ENCODE measurements around the gene WDPCP. TPM values are rescaled to one million over a fixed set of nuclear protein-coding genes. Genes with fewer than 3 reads are reported as not detected.

The WDPCP gene
- total and polyA plus RNA-seq, 2 of the 8 experiments (the other 6 are each of a cell fraction or from before 2014, with no cell fraction given) = 9.3 to 25.8 TPM

DNA sequence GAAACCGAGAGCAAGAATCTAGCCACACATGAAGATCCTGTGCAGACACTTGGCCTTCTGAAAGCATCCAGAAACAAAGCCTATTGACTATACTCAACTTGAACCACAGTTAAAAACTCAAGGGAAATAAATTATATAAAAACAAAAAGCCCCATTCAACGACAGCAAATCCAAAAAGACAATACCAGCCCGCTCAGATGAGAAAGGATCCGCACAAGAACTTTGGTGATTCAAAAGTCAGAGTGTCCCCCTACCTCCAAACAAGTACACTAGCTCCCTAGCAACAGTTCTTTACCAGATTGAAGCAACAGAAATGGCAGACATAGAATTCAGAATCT lies 163.2 kb downstream of the WDPCP start:
- no peak overlapping the region for H3K27ac ChIP-seq (ENCODE audit: low read depth, low read length)
- no peaks in the 10 kb centered on the region; the same call in 1 of the 2 replicates for H3K23me2 ChIP-seq (ENCODE audit: low read depth, low read length)
- no peaks in the 10 kb centered on the region for H4K20me1 ChIP-seq (replicated peaks in 1 of 2; ENCODE audit: control insufficient read depth in 1 of 2, insufficient read depth in 2 of 2, low read length in 2 of 2)
- no peak overlapping the region for H3K23ac ChIP-seq (ENCODE audit: insufficient read length)
- H4K8ac ChIP-seq (ENCODE audit: extremely low read depth, insufficient read depth, low read length) = no peak overlapping the region
- H2AK5ac ChIP-seq (ENCODE audit: low read depth, low read length) = no peak overlapping the region
- no peaks in the 10 kb centered on the region; a peak in 2 of 8 replicates for H3K36me3 ChIP-seq (ENCODE audit: control insufficient read depth in 2 of 4, insufficient read depth in 4 of 4, low read length in 3 of 4)
- no peaks in the 10 kb centered on the region for H3K4me1 ChIP-seq (replicated peaks in 1 of 4; ENCODE audit: control insufficient read depth in 3 of 4, insufficient read depth in 4 of 4, low read length in 3 of 4)
- no peaks in the 10 kb centered on the region for H3K79me2 ChIP-seq (ENCODE audit: control insufficient read depth in 1 of 2, insufficient read depth in 2 of 2, low read length in 2 of 2)
- H3K27me3 ChIP-seq (replicated peaks in 1 of 4; ENCODE audit: control insufficient read depth in 3 of 4, extremely low read depth in 1 of 4, insufficient read depth in 3 of 4, low read length in 3 of 4) = no peaks in the 10 kb centered on the region
- POLR2A ChIA-PET (ENCODE audit: partially characterized antibody) = interaction anchor here (0.5 to 0.8 kb wide), 2 partner anchors 175 to 370 kb away, joined by 3 read pairs; no protein-coding TSS in a partner anchor
- no peak overlapping the region for H3K18ac ChIP-seq (ENCODE audit: extremely low read depth, low read length)
- H2BK5ac ChIP-seq (ENCODE audit: low read depth, low read length) = no peak overlapping the region
- H3K79me1 ChIP-seq (ENCODE audit: low read depth, low read length) = no peaks in the 10 kb centered on the region
- no peak overlapping the region for H3K56ac ChIP-seq (replicated peaks; ENCODE audit: insufficient read length, low read depth, low read length)
- no peak overlapping the region for H2BK12ac ChIP-seq (ENCODE audit: low read depth, low read length)
- DNase-seq (ENCODE audit: low read depth in 1 of 2, low spot score in 2 of 2) (no peak), FAIRE-seq (peak; percentile 55)
- WGBS, 2 experiments (ENCODE audit: extremely low coverage in 1 of 2, insufficient coverage in 1 of 2, insufficient read length in 1 of 2, insufficient replicate concordance in 2 of 2, low coverage in 1 of 2, low lambda C conversion rate in 2 of 2, missing lambda C conversion rate in 1 of 2) = 80% methylated on average over 4 of the region's 4 CpGs; no CpG with 5 or more reads in 1 of the 2 experiments
- no peak overlapping the region for H2AFZ ChIP-seq (ENCODE audit: low read length)
- H2BK15ac ChIP-seq (ENCODE audit: low read length) = no peak overlapping the region
- H3K4ac ChIP-seq (replicated peaks; ENCODE audit: insufficient read length, low read depth, low read length) = no peak overlapping the region
- H3K14ac ChIP-seq (ENCODE audit: insufficient read length) = no peak overlapping the region
- CTCF ChIA-PET (ENCODE audit: partially characterized antibody) = interaction anchor here (0.7 to 3.5 kb wide), 29 partner anchors 9 to 637 kb away, joined by 3 to 22 read pairs (median 4); no protein-coding TSS in a partner anchor
- no peak overlapping the region for H2BK20ac ChIP-seq (ENCODE audit: low read length)
- no peak overlapping the region for H3K4me2 ChIP-seq (ENCODE audit: insufficient read depth in 1 of 2, low read depth in 2 of 2, low read length in 2 of 2)
- H3K9me3 ChIP-seq (ENCODE audit: insufficient read depth in 2 of 2, low read depth in 1 of 2, low read length in 1 of 2) = peaks cover 2 to 6% of the 10 kb centered on the region in 2 experiments
- no peak overlapping the region for H3K4me3 ChIP-seq (ENCODE audit: extremely low read depth in 1 of 4, insufficient read depth in 2 of 4, low read depth in 3 of 4, low read length in 4 of 4)
- no peak overlapping the region for H2BK120ac ChIP-seq (replicated peaks; ENCODE audit: low read depth, low read length)
- no peak overlapping the region for H4K5ac ChIP-seq (ENCODE audit: insufficient read length, low read depth, low read length)
- no peak overlapping the region for H3K9ac ChIP-seq (replicated peaks in 1 of 4; ENCODE audit: extremely low read depth in 1 of 4, low read depth in 3 of 4, low read length in 3 of 4)
- H4K91ac ChIP-seq (replicated peaks; ENCODE audit: insufficient read length, low read length) = no peak overlapping the region
- no peak for TF ChIP-seq KDM4A (IDR thresholded peaks at IDR 0.05; ENCODE audit: low read depth, low read length, severe bottlenecking)
- no peak for TF ChIP-seq BCL11A (IDR thresholded peaks at IDR 0.05; ENCODE audit: low read depth in 2 of 2, low read length in 2 of 2)
- no peak for TF ChIP-seq SIRT6 (IDR thresholded peaks at IDR 0.05; ENCODE audit: low read length)
- TF ChIP-seq JUND (IDR thresholded peaks at IDR 0.05; ENCODE audit: low read length) = no peak
- TF ChIP-seq GABPA (IDR thresholded peaks at IDR 0.05; ENCODE audit: borderline replicate concordance, insufficient read depth, low read length) = no peak
- no peak for TF ChIP-seq HDAC6 (IDR thresholded peaks at IDR 0.05; ENCODE audit: low read depth, low read length)
- no peak for TF ChIP-seq RBBP5 (IDR thresholded peaks at IDR 0.05; ENCODE audit: borderline replicate concordance, low read depth, low read length)
- TF ChIP-seq, protein P1, sequence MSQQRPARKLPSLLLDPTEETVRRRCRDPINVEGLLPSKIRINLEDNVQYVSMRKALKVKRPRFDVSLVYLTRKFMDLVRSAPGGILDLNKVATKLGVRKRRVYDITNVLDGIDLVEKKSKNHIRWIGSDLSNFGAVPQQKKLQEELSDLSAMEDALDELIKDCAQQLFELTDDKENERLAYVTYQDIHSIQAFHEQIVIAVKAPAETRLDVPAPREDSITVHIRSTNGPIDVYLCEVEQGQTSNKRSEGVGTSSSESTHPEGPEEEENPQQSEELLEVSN (IDR thresholded peaks at IDR 0.05) = no peak
- no peak for TF ChIP-seq KDM1A (IDR thresholded peaks at IDR 0.05; ENCODE audit: borderline replicate concordance, low read length)
- TF ChIP-seq TEAD4 (IDR thresholded peaks at IDR 0.05; ENCODE audit: low read depth, low read length) = no peak
- TF ChIP-seq, protein P2, sequence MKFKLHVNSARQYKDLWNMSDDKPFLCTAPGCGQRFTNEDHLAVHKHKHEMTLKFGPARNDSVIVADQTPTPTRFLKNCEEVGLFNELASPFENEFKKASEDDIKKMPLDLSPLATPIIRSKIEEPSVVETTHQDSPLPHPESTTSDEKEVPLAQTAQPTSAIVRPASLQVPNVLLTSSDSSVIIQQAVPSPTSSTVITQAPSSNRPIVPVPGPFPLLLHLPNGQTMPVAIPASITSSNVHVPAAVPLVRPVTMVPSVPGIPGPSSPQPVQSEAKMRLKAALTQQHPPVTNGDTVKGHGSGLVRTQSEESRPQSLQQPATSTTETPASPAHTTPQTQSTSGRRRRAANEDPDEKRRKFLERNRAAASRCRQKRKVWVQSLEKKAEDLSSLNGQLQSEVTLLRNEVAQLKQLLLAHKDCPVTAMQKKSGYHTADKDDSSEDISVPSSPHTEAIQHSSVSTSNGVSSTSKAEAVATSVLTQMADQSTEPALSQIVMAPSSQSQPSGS (IDR thresholded peaks at IDR 0.05; ENCODE audit: low read length) = no peak
- TF ChIP-seq GTF2F1 (IDR thresholded peaks at IDR 0.05; ENCODE audit: borderline replicate concordance, low read depth, low read length) = no peak
